Effector CD4-positive, alpha-beta T cell (primary cell): ENCODE data around the gene USP28.
"Not testable (repeated sequence)": the region's sequence is repeated elsewhere in the genome, so short reads cannot be mapped to it uniquely, and the experiment has no call there.

Experiments used
- DNase-seq: peaks from one replicate; pipeline ENCODE4 v3.0.0-alpha.2; 2020

The USP28 gene

GRCh38 chr11:113829751-113830150 lies 45.6 kb downstream of the USP28 start:
- no peak for DNase-seq

- no peak for DNase-seq
Measured at GRCh38 chr11:113828191-113828590, 47.2 kb downstream of the USP28 start.

GRCh38 chr11:113827477-113827876 lies 47.9 kb downstream of the USP28 start:
- DNase-seq, result no peak

GRCh38 chr11:113818426-113818825 lies 56.9 kb downstream of the USP28 start:
- no peak for DNase-seq

GRCh38 chr11:113817626-113818025 lies 57.7 kb downstream of the USP28 start:
- DNase-seq, result no peak

GRCh38 chr11:113817162-113817561 lies 58.2 kb downstream of the USP28 start:
- DNase-seq, result no peak

GRCh38 chr11:113814181-113814580 lies 61.2 kb downstream of the USP28 start:
- DNase-seq, result no peak

- no peak for DNase-seq
Measured at GRCh38 chr11:113808931-113809330, 66.4 kb downstream of the USP28 start.

- DNase-seq, result no peak
Measured at GRCh38 chr11:113806406-113806805, 69.0 kb downstream of the USP28 start.

- DNase-seq, result no peak
Measured at GRCh38 chr11:113805640-113806039, 69.7 kb downstream of the USP28 start.

- no peak for DNase-seq
Measured at GRCh38 chr11:113802621-113803020, 72.8 kb downstream of the USP28 start.

- DNase-seq, result no peak
Measured at GRCh38 chr11:113796663-113797259, 78.6 kb downstream of the USP28 start.

GRCh38 chr11:113789675-113790320 lies 85.6 kb downstream of the USP28 start:
- DNase-seq, result no peak

- DNase-seq, result not testable (repeated sequence)
Measured at GRCh38 chr11:113789016-113789415, 86.4 kb downstream of the USP28 start.

GRCh38 chr11:113782134-113782533 lies 93.2 kb downstream of the USP28 start:
- DNase-seq, result no peak

- no peak for DNase-seq
Measured at GRCh38 chr11:113781682-113782081, 93.7 kb downstream of the USP28 start.

GRCh38 chr11:113779496-113779895 lies 95.9 kb downstream of the USP28 start, which contains the start of gene CLDN25:
Gene CLDN25, plus strand, starts transcription at chr11:113779796. Its CDS starts 0 bp downstream, at chr11:113779796.
- DNase-seq, result no peak

- no peak for DNase-seq
Measured at GRCh38 chr11:113778111-113778910, 97.1 kb downstream of the USP28 start.

- no peak for DNase-seq
Measured at GRCh38 chr11:113774174-113774503, 101.2 kb downstream of the USP28 start.

- DNase-seq, result peak; percentile 91
Measured at GRCh38 chr11:113773416-113774173, 101.8 kb downstream of the USP28 start, which contains the start of gene ZW10. Gene ZW10, minus strand, starts transcription at chr11:113773692. Its CDS starts 26 bp downstream, at chr11:113773666.

GRCh38 chr11:113773092-113773415 lies 102.3 kb downstream of the USP28 start:
- DNase-seq, result no peak

GRCh38 chr11:113771964-113772363 lies 103.4 kb downstream of the USP28 start:
- DNase-seq, result no peak

- no peak for DNase-seq
Measured at GRCh38 chr11:113764527-113765219, 110.7 kb downstream of the USP28 start.
